WERI-Rb-1 (cell line): ENCODE results near the gene OAF.

Source experiments
- DNase-seq: peaks from one replicate; pipeline ENCODE4 v3.0.0-alpha.2; 2020
- H3K27ac ChIP-seq: fragments of 250-450 bp; sonication (Bioruptor Pico); 2 replicates; pipeline ENCODE4 v1.5.1; 2020; ENCODE audit warnings: mild to moderate bottlenecking, moderate library complexity
- H3K27me3 ChIP-seq: fragments of 250-450 bp; sonication (Bioruptor Pico); 2 replicates; pipeline ENCODE4 v1.5.1; 2021; ENCODE audit warnings: mild to moderate bottlenecking, low read depth, moderate library complexity; ENCODE audit not compliant: insufficient read depth, severe bottlenecking
- H3K36me3 ChIP-seq: fragments of 250-450 bp; sonication (Bioruptor Pico); 2 replicates; pipeline ENCODE4 v1.5.1; 2020; ENCODE audit warnings: mild to moderate bottlenecking, moderate library complexity
- H3K4me3 ChIP-seq: 2 replicates; pipeline ENCODE4 v1.5.1; 2011; ENCODE audit warnings: low read depth, mild to moderate bottlenecking, control low read depth, low read length
- H3K9me3 ChIP-seq: fragments of 250-450 bp; sonication (Bioruptor Pico); 2 replicates; pipeline ENCODE4 v1.5.1; 2021; ENCODE audit warnings: mild to moderate bottlenecking, moderate library complexity; ENCODE audit not compliant: severe bottlenecking
- TF ChIP-seq, protein P1 (sequence below): IDR thresholded peaks from 2 replicates; pipeline ENCODE4 v1.5.1; 2011; ENCODE audit warnings: low read depth, mild to moderate bottlenecking, control low read depth, inconsistent platforms, low read length

The OAF gene

DNA sequence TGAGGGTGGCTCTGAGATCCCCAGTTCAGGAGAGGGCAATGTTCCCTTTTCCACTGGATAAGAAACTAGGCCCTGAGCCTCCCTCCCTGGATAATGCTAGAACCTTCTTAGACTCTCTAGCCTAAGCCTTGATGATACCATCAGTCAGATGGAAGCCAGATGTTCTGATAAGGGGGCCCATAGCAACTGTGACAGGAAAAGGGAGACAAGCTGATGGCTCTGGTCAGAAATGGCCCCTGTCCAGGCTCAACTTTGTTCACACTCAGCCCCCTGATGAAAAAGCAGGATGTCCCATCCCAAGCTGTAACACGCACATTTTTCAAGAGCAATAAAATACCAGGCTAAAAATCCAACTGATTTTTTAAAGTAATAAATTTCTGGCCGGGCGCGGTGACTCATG, 7.2 kb upstream of the OAF start:
- Histone ChIP-seq H3K36me3 (no peaks in the 10 kb centered on the region), H3K27ac (no peak overlapping the region), H3K27me3 (no peaks in the 10 kb centered on the region), H3K9me3 (no peaks in the 10 kb centered on the region), H3K4me3 (no peak overlapping the region)
- no peak for DNase-seq
- TF ChIP-seq, protein P1, sequence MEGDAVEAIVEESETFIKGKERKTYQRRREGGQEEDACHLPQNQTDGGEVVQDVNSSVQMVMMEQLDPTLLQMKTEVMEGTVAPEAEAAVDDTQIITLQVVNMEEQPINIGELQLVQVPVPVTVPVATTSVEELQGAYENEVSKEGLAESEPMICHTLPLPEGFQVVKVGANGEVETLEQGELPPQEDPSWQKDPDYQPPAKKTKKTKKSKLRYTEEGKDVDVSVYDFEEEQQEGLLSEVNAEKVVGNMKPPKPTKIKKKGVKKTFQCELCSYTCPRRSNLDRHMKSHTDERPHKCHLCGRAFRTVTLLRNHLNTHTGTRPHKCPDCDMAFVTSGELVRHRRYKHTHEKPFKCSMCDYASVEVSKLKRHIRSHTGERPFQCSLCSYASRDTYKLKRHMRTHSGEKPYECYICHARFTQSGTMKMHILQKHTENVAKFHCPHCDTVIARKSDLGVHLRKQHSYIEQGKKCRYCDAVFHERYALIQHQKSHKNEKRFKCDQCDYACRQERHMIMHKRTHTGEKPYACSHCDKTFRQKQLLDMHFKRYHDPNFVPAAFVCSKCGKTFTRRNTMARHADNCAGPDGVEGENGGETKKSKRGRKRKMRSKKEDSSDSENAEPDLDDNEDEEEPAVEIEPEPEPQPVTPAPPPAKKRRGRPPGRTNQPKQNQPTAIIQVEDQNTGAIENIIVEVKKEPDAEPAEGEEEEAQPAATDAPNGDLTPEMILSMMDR: no peak

DNA sequence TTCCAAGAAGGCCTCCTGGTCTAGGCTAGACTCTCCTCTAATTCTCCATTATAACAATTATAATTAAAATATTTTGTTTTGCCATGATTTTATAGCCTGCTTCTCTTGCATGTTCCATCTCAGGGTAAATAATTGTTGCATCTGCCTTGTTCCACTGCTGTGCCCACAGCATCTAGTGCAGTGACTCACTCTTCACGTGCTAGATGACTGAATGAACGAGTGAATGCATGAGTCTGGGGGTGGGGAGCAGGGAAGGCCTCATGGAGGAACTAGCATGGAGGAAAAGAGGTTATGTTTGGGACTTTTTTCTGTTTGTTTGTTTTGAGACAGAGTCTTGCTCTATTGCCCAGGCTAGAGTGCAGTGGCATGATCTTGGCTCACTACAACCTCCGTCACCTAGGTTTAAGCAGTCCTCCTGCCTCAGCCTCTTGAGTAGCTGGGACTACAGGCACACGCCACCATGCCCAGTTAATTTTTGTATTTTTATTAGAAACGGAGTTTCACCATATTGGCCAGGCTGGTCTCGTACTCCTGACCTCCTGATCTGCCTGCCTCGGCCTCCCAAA, 5.2 kb upstream of the OAF start:
- TF ChIP-seq, protein P1: no peak
- no peak for DNase-seq

DNA sequence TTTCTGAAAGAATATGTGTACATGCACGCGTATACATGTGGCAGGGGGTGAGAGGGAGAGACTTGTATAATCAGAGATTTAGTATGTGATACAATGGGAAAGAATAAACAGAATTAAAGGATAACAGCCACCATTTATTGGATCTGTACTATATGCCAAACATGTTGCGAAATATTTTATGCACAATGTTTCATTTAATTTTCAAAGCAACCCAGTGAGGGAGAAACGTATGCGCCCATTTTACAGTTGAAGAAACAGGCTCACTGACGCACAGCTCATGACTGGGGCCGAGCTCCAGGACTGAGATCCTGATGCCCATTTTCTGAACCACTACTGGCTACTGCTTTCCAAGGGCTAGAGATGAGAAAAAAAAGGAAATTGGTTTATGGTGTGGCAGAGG, 3.3 kb upstream of the OAF start:
- no peak overlapping the region for H3K27ac ChIP-seq
- H3K36me3 ChIP-seq: no peaks in the 10 kb centered on the region
- no peak overlapping the region for H3K4me3 ChIP-seq
- DNase-seq: no peak
- TF ChIP-seq, protein P1: no peak
- H3K27me3 ChIP-seq: peaks cover 7% of the 10 kb centered on the region
- no peaks in the 10 kb centered on the region for H3K9me3 ChIP-seq

More for the DNA sequence above, 5.2 kb upstream of the OAF start:
- Histone ChIP-seq H3K27ac (no peak overlapping the region), H3K9me3 (no peaks in the 10 kb centered on the region), H3K27me3 (no peaks in the 10 kb centered on the region), H3K36me3 (no peaks in the 10 kb centered on the region), H3K4me3 (no peak overlapping the region)

DNA sequence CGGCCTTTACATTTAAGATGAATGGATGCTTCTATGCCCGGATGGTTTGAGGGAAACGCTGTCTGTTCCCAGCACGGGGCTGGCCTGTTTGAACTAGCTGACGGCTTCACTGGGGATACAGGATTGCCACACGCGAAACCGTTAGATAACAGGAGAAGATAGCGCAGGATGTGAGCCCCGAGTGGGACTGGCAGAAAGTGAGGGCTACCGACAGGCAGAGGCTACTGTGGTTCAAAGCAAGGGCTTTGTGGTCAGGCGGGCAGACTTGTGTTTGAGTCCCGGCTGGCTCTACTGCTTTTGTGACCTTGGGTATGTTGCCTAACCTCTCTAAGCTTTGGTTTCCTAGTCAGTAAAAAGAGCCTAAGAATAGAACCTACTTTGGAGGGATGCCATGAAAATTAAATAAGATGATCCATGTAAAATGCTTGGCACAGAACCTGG, 2.8 kb upstream of the OAF start:
- DNase-seq: no peak
- Histone ChIP-seq H3K27ac (no peak overlapping the region), H3K27me3 (peaks cover 7% of the 10 kb centered on the region), H3K9me3 (no peaks in the 10 kb centered on the region), H3K36me3 (no peaks in the 10 kb centered on the region), H3K4me3 (no peak overlapping the region)
- TF ChIP-seq, protein P1: no peak

- H3K9me3 ChIP-seq: no peaks in the 10 kb centered on the region
- TF ChIP-seq, protein P1: no peak
- no peaks in the 10 kb centered on the region for H3K36me3 ChIP-seq
- peaks cover 7% of the 10 kb centered on the region for H3K27me3 ChIP-seq
- H3K4me3 ChIP-seq: no peak overlapping the region
- H3K27ac ChIP-seq: no peak overlapping the region
- no peak for DNase-seq
Measured at GRCh38 chr11:120208777-120209176, 2.1 kb upstream of the OAF start.
